ENCODE data around the gene PTPN1.

GRCh38 chr20:50496773-50497385 is 13.3 kb upstream of the PTPN1 start:
- TF ChIP-seq CTCF (conservative IDR thresholded peaks at IDR 0.05; ENCODE audit: low read length) (no peak), EZH2phosphoT487 (IDR thresholded peaks at IDR 0.05; ENCODE audit: borderline replicate concordance, low read depth, low read length) (no peak)
